HEK293T (cell line): ENCODE measurements around the gene IL17A.

Experiments
- CTCF ChIA-PET: fragments of 350-600 bp; formaldehyde crosslinking; extraction: SDS; loops from one replicate; lab custom pipeline; 2021; ENCODE audit warnings: antibody characterized with exemption, inconsistent platforms; lab: Yijun Ruan, JAX
- POLR2A ChIA-PET: fragments of 350-600 bp; formaldehyde crosslinking; extraction: SDS; loops from one replicate; lab custom pipeline; 2020; ENCODE audit warnings: antibody characterized with exemption, inconsistent platforms; lab: Yijun Ruan, JAX
- DNase-seq: peaks from one replicate; pipeline ENCODE4 v3.0.0; 2012; ENCODE audit warnings: mixed read lengths; ENCODE audit errors: extremely low spot score
- ARNT ChIP-seq: fragments of 450-650 bp; IDR thresholded peaks from 2 replicates; pipeline ENCODE4 v1.6.1; 2017; ENCODE audit warnings: mild to moderate bottlenecking
- BHLHE40 ChIP-seq: fragments of 450-650 bp; IDR thresholded peaks from 2 replicates; pipeline ENCODE4 v1.6.1; 2016; ENCODE audit warnings: mild to moderate bottlenecking, moderate library complexity, borderline replicate concordance
- CTBP1 ChIP-seq: fragments of 450-650 bp; IDR thresholded peaks from 2 replicates; pipeline ENCODE4 v1.6.1; 2016; ENCODE audit warnings: borderline replicate concordance
- ELF4 ChIP-seq: fragments of 450-650 bp; IDR thresholded peaks from 2 replicates; pipeline ENCODE4 v1.6.1; 2017; ENCODE audit warnings: antibody characterized with exemption
- FOXA1 ChIP-seq: fragments of 450-650 bp; IDR thresholded peaks from 2 replicates; pipeline ENCODE4 v1.6.1; 2016; ENCODE audit warnings: mild to moderate bottlenecking
- FOXK2 ChIP-seq: fragments of 450-650 bp; IDR thresholded peaks from 2 replicates; pipeline ENCODE4 v1.6.1; 2016; ENCODE audit warnings: mild to moderate bottlenecking
- FOXM1 ChIP-seq: fragments of 450-650 bp; IDR thresholded peaks from 2 replicates; pipeline ENCODE4 v1.6.1; 2017; ENCODE audit warnings: mild to moderate bottlenecking, borderline replicate concordance
- HDGF ChIP-seq: fragments of 450-650 bp; IDR thresholded peaks from 2 replicates; pipeline ENCODE4 v1.6.1; 2017; ENCODE audit warnings: antibody characterized with exemption, borderline replicate concordance
- L3MBTL2 ChIP-seq: fragments of 450-650 bp; conservative IDR thresholded peaks from 2 replicates; pipeline ENCODE4 v1.6.1; 2016; ENCODE audit warnings: mild to moderate bottlenecking
- LEF1 ChIP-seq: fragments of 450-650 bp; IDR thresholded peaks from 2 replicates; pipeline ENCODE4 v1.6.1; 2017; ENCODE audit warnings: mild to moderate bottlenecking, borderline replicate concordance
- NFRKB ChIP-seq: fragments of 450-650 bp; IDR thresholded peaks from 2 replicates; pipeline ENCODE4 v1.6.1; 2016; ENCODE audit warnings: mild to moderate bottlenecking, moderate library complexity
- PKNOX1 ChIP-seq: fragments of 450-650 bp; IDR thresholded peaks from 2 replicates; pipeline ENCODE4 v1.6.1; 2016
- SP1 ChIP-seq: fragments of 450-650 bp; IDR thresholded peaks from 2 replicates; pipeline ENCODE4 v1.6.1; 2017
- SUZ12 ChIP-seq: fragments of 450-650 bp; IDR thresholded peaks from 2 replicates; pipeline ENCODE4 v1.6.1; 2016; ENCODE audit warnings: mild to moderate bottlenecking
- TARDBP ChIP-seq: fragments of 450-650 bp; IDR thresholded peaks from 2 replicates; pipeline ENCODE4 v1.6.1; 2016
- ZNF384 ChIP-seq: fragments of 450-650 bp; IDR thresholded peaks from 2 replicates; pipeline ENCODE4 v1.6.1; 2016

The IL17A gene

GRCh38 chr6:52207066-52207465 is 20.9 kb downstream of the IL17A start:
- ChIA-PET CTCF (no interaction called here), POLR2A (no interaction called here)
- DNase-seq = no peak
- TF ChIP-seq BHLHE40 = no peak
- no peak for TF ChIP-seq HDGF
- TF ChIP-seq ARNT = no peak
- no peak for TF ChIP-seq LEF1
- no peak for TF ChIP-seq FOXM1

GRCh38 chr6:52208612-52209011 is 22.4 kb downstream of the IL17A start:
- POLR2A ChIA-PET = no interaction called here
- CTCF ChIA-PET = no interaction called here

GRCh38 chr6:52209770-52210169 is 23.6 kb downstream of the IL17A start:
- no peak for DNase-seq
- TF ChIP-seq L3MBTL2 (no peak), PKNOX1 (no peak), NFRKB (no peak), ELF4 (no peak), ARNT (no peak), SP1 (no peak), TARDBP (no peak), BHLHE40 (no peak), FOXA1 (no peak), FOXK2 (no peak), SUZ12 (no peak), HDGF (no peak), CTBP1 (no peak)
- POLR2A ChIA-PET = no interaction called here
- CTCF ChIA-PET = no interaction called here

More at GRCh38 chr6:52208612-52209011, 22.4 kb downstream of the IL17A start:
- no peak for DNase-seq
- TF ChIP-seq HDGF = no peak
- no peak for TF ChIP-seq CTBP1
- TF ChIP-seq BHLHE40 = no peak

GRCh38 chr6:52210227-52210626 is 24.1 kb downstream of the IL17A start:
- TF ChIP-seq BHLHE40 = no peak
- TF ChIP-seq ZNF384 = no peak
- no peak for TF ChIP-seq LEF1
- no peak for TF ChIP-seq FOXK2
- no peak for TF ChIP-seq ELF4
- no peak for TF ChIP-seq L3MBTL2
- TF ChIP-seq NFRKB = no peak
- no peak for TF ChIP-seq HDGF
- no peak for TF ChIP-seq SP1
- no peak for TF ChIP-seq FOXM1
- no peak for TF ChIP-seq PKNOX1
- TF ChIP-seq TARDBP = no peak
- DNase-seq = no peak
- CTCF ChIA-PET = no interaction called here
- POLR2A ChIA-PET = no interaction called here

- no peak for TF ChIP-seq FOXK2
- no peak for TF ChIP-seq FOXM1
- no peak for TF ChIP-seq NFRKB
- no peak for TF ChIP-seq SP1
- no peak for TF ChIP-seq ZNF384
- no peak for TF ChIP-seq L3MBTL2
- TF ChIP-seq CTBP1 = no peak
- no peak for TF ChIP-seq ELF4
- TF ChIP-seq LEF1 = no peak
- no peak for TF ChIP-seq HDGF
- TF ChIP-seq FOXA1 = no peak
- TF ChIP-seq ARNT = no peak
- TF ChIP-seq SUZ12 = no peak
- no peak for TF ChIP-seq PKNOX1
- TF ChIP-seq BHLHE40 = no peak
- POLR2A ChIA-PET = no interaction called here
- CTCF ChIA-PET = interaction anchor here (1.4 kb wide), 1 partner anchor 21 kb away, joined by 3 read pairs; no protein-coding TSS in a partner anchor
- DNase-seq = no peak
Measured at GRCh38 chr6:52213127-52213526, 27.0 kb downstream of the IL17A start.

- ChIA-PET CTCF (no interaction called here), POLR2A (no interaction called here)
- TF ChIP-seq BHLHE40 = no peak
- TF ChIP-seq FOXM1 = no peak
- no peak for TF ChIP-seq ARNT
- TF ChIP-seq FOXA1 = no peak
- no peak for TF ChIP-seq LEF1
- no peak for DNase-seq
Measured at GRCh38 chr6:52215787-52216186, 29.6 kb downstream of the IL17A start.

GRCh38 chr6:52216932-52217575 is 30.9 kb downstream of the IL17A start:
- TF ChIP-seq SP1 (no peak), ELF4 (no peak), CTBP1 (no peak), PKNOX1 (no peak), SUZ12 (no peak), HDGF (no peak), NFRKB (no peak), FOXA1 (no peak)
- DNase-seq = no peak
- ChIA-PET CTCF (no interaction called here), POLR2A (no interaction called here)
